GM12801 (cell line): ENCODE measurements around the gene MAST4.

ENCODE experiments used
- TF ChIP-seq, protein P1 (sequence below): IDR thresholded peaks from one replicate; pipeline ENCODE4 v1.5.1; 2011; ENCODE audit warnings: control low read depth; ENCODE audit not compliant: insufficient read length; ENCODE audit errors: extremely low read depth

Gene MAST4

DNA sequence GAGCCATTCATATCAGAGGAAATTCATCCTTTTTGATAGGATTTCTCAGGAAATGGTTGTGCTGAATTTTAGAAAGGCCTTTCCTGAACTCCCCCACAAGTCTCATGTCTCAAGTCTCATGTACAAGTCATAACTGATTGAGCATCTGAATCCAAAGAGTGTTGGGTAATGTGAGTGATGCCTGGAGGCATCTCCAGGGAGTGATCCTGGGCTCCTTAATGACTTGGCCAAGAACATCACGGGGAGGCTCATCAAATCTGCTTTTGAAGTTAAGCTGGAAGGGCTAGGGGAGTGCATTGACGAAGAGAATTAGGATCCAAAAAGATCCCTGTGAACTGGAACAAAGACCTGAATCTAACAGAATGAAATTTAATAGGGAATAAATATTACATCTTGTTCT is 79.2 kb downstream of the MAST4 start:
- TF ChIP-seq, protein P1, sequence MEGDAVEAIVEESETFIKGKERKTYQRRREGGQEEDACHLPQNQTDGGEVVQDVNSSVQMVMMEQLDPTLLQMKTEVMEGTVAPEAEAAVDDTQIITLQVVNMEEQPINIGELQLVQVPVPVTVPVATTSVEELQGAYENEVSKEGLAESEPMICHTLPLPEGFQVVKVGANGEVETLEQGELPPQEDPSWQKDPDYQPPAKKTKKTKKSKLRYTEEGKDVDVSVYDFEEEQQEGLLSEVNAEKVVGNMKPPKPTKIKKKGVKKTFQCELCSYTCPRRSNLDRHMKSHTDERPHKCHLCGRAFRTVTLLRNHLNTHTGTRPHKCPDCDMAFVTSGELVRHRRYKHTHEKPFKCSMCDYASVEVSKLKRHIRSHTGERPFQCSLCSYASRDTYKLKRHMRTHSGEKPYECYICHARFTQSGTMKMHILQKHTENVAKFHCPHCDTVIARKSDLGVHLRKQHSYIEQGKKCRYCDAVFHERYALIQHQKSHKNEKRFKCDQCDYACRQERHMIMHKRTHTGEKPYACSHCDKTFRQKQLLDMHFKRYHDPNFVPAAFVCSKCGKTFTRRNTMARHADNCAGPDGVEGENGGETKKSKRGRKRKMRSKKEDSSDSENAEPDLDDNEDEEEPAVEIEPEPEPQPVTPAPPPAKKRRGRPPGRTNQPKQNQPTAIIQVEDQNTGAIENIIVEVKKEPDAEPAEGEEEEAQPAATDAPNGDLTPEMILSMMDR: no peak

DNA sequence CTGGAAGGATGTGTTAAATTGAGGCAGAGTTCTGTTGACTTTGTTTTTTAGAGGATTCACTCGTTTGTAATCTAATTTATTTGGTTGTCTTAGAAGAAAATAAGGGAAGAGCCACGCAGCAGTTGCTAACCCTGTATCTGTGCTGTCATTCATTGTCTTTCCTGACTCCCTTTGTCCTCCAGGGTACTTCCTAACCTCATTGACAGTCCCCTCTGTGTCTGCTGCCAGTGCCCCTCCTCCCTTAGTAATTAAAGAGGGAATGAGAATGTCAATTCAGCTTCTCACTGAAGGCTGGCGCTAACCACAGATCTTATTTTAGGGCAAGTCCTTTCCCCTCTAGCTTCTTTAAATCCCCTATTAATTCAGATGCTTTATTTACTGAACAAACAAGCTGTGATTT is 84.0 kb downstream of the MAST4 start:
- TF ChIP-seq, protein P1: no peak

DNA sequence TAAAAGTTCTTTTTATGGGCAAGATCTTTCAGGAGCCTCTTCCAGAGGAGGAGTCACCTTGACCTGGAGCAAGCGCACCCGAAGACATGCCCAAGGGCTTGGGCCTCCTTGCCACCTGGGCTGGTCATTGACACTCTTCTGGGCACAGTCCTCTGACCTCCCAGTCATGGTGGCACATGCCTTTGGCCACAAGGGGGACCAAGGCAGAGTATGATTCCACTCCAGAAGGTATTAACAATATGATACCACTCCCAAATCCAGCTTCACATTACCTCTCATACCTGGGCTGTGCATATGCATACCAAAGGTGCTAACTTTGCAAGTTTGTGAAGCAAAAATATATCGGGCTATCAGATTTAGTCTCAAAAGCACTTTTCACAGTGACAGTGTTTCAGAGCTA is 84.6 kb downstream of the MAST4 start:
- TF ChIP-seq, protein P1: no peak

DNA sequence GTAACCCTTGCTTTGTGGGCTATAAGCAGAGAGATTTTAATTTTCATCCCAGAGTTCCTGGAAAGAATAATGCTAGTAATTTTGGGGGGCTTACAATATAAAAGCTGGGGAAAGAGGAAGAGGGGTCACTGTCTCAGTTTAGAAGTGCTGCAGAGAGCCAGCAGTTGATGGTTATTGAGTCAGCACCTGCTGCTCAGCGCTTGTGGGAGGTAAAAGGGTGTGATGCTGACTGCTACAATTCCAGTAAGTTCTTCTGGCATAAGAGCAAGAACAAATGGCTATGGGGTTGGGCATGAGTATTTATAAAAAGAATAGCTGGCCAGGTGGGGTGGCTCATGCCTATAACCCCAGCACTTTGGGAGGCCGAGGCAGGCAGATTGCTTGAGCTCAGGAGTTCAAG is 88.5 kb downstream of the MAST4 start:
- TF ChIP-seq, protein P1: no peak

DNA sequence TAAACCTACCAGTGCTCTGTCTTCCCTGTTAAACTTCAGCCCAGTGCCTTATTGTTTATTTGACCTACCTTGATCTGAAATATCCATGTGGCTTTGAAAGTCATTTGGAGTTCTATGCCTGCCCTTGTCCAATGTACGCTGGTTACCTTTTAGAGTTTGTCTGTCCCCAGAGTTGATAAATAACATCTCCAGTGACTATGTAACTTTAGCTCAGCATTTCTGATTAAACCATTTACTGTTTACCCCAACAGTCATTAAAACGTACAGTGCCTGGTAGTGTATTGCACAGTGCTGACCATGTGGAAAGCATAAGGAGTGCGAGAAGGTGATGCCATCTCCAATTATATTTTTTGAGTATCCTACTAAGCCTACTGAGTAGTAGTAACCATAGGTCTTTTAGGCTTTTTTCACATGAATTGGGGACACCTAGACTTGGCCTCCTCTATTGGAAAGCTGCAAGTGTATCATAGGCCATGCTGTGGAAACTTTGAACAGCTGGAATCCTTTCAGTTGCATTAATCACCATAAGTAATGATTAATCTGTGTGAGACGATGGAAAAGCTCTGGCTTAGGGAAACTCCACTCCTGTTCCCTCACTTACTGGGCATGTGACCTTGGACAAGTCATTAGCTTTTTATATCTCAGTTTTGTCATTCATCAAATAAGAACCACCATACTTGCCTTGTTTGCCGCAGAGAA is 93.5 kb downstream of the MAST4 start:
- TF ChIP-seq, protein P1: no peak

DNA sequence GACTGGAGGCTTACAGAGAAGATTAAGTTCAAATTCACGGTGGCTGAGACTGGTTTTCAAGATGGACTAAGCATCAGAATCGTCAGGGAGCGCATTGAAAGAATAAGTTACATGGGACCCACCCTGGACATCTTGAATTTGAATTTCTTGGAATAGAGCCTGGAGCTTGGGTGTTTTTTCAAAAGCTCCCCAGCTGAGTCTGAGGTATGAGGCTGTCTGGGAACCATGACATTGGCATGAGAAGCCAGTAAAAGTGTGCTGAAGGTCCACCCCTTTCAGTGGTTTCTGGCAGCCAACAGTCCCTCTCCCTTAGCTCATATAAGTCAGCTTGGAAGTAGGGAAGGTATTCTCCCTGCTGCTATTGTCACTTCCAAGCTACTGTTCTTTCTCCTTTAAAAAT is 97.8 kb downstream of the MAST4 start:
- TF ChIP-seq, protein P1: no peak

DNA sequence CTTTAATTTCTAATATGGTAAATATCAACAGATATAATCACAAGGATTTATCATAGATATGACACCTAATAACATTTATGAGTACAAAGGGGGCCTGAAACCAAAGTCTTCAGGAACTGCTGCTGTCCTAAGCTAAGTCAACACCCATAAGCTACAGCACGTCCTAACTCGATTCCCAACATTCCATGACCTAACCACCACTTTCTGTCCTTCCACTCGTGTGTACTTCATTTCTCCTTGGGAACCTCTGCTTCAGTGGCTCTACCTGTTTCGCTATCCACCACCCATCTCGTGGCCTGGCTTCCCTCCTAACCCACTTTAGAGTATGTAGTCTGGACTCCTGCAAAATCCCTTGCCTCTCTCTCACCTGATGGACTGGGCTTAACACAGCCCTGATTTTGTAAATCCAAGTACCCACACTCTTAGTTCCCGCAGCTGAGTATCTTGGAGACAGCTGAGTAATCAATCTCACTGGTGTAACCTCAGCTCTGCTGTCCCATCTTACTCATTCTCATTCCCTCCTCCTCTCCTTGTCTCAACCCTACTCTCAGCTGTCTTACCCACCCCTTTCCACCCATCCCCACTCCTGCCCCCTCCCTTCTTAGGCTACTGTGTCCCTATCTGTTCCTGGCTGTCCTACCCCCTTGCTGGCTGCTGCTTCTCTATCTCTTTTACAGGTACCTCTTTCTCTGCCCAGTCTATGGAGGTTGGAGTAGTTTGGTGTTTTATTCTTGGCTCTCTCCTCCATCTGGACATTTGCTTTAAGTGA is 101.8 kb downstream of the MAST4 start:
- TF ChIP-seq, protein P1: no peak
